BLaER1 treated with 17β-estradiol and CSF1 and Interleukin-3, amounts not matched to agents 10 nM and 100 nM (cell line): ENCODE measurements around the gene SOHLH1.

ENCODE experiments used
- H3K27ac ChIP-seq, 11 experiments: shearing (Covaris generic); formaldehyde crosslinking; 2 replicates each; pipeline ENCODE4 v1.8.1; 2022
- H3K27me3 ChIP-seq, 11 experiments: shearing (Covaris generic); formaldehyde crosslinking; 2 replicates each; pipeline ENCODE4 v1.8.1; 2022
- H3K36me3 ChIP-seq, 11 experiments: shearing (Covaris generic); formaldehyde crosslinking; 2 replicates each; pipeline ENCODE4 v1.8.1; 2022
- H3K4me1 ChIP-seq, 10 experiments: shearing (Covaris generic); formaldehyde crosslinking; 2 replicates each; pipeline ENCODE4 v1.8.1; 2022
- H3K4me2 ChIP-seq, 11 experiments: shearing (Covaris generic); formaldehyde crosslinking; 2 replicates each; pipeline ENCODE4 v1.8.1; 2022
- H3K4me3 ChIP-seq, 10 experiments: shearing (Covaris generic); formaldehyde crosslinking; 2 replicates each; pipeline ENCODE4 v1.8.1; 2022
- H3K9ac ChIP-seq, 11 experiments: shearing (Covaris generic); formaldehyde crosslinking; 2 replicates each; pipeline ENCODE4 v1.8.1; 2022
- H3K9me3 ChIP-seq, 11 experiments: shearing (Covaris generic); formaldehyde crosslinking; replicated peaks in 1 of 11; 2 replicates each; pipeline ENCODE4 v1.8.1; 2022
- H4K20me1 ChIP-seq, 11 experiments: shearing (Covaris generic); formaldehyde crosslinking; 2 replicates each; pipeline ENCODE4 v1.8.1; 2022
- Cebpa-rat ChIP-seq, 11 experiments: shearing (Covaris generic); IDR thresholded peaks; 2 replicates each; pipeline ENCODE4 v1.8.1; 2022

SOHLH1 gene

DNA sequence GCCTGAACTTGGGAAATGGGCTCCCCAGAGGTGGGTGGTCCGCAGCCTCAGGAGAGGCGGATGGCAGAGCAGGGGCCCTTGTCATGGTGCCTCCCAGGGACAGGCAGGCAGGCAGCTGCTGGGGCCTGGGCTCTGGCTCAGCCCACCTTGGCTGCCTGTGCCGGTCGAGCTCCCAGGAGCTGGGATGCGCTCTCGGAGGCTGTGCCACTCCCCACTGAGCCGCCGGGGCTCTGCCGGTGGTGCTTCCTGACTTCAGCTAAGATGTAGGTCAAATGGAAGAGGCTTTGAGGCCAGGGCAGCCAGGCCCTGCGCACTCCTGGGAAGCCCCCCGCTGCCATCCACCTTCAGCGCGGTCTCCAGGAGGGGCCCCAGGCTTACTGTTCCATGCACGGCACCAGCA lies 43.7 kb upstream of the SOHLH1 start:
- TF ChIP-seq Cebpa-rat (IDR thresholded peaks at IDR 0.05) = no peak
- Histone ChIP-seq H3K9ac (no peak overlapping the region), H3K27me3 (0 out of 22 replicates have a peak, but pooled peaks cover 0 to under 1% (median 0%) of the 10 kb centered on the region in 11 experiments)

DNA sequence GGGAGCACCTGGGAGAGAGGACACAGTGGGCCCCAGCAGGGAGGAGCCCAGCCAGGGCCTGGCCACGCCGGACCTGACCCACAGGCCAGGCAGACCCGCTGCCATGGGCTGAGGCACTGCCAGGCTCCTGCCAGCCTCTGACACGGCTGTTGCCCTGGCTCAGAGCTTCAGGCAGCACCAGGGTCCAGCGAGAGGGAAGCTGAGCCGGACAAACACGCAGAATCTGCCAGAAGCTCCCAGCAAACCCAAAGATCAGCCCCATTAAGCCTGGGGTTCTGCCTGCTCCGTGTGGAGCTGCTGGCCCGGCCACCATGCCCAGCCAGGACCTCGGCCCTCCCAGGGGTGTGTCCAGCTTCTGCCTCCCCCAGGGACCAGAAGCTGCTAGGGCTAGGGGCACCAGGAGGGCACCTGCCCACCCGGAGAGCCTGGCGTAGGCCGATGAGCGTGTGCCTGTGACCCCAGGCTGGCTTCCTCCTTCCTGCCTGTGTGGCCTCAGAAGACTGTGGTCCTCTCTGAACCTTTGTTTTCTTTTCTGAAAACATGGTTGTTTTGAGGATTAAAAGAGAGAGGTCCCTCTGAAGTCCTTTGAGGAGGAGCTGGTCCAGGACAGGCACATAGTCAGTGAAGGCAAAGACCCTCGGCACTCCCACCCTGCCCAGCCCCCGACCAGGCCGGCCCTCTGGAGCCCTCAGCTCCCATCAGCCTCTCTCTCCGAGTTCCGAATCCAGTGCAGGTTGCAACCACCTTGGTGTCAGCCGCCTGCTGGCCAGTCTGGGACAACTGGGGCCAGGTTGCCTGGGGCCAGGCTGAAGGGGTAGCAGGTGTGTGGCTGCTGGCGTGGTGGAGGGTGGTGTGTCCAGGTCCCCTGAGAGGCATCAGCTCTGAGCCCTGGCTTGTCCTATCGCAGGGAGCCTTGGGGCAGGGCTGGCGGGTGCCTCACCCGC lies 42.3 kb upstream of the SOHLH1 start:
- Histone ChIP-seq H3K36me3 (no peaks in the 10 kb centered on the region), H3K9ac (no peak overlapping the region; a peak in 1 of 22 replicates), H3K27ac (no peak overlapping the region), H3K4me3 (no peak overlapping the region), H3K27me3 (peaks cover 6 to 15% (median 12%) of the 10 kb centered on the region in 11 experiments; a peak in 17 of 22 replicates), H3K9me3 (no peaks in the 10 kb centered on the region), H4K20me1 (peaks cover 0 to 60% (median 0%) of the 10 kb centered on the region in 11 experiments; a peak in 7 of 22 replicates), H3K4me1 (peaks cover 0 to 17% (median 13%) of the 10 kb centered on the region in 10 experiments; a peak in 14 of 20 replicates), H3K4me2 (no peak overlapping the region)
- no peak for TF ChIP-seq Cebpa-rat (IDR thresholded peaks at IDR 0.05)

More for the DNA sequence above, 43.7 kb upstream of the SOHLH1 start:
- no peaks in the 10 kb centered on the region for H3K36me3 ChIP-seq
- H4K20me1 ChIP-seq = peaks cover 0 to 53% (median 0%) of the 10 kb centered on the region in 11 experiments; a peak in 6 of 22 replicates
- no peak overlapping the region for H3K4me3 ChIP-seq
- no peak overlapping the region for H3K27ac ChIP-seq
- peaks cover 0 to 11% (median 6%) of the 10 kb centered on the region in 10 experiments; a peak in 14 of 20 replicates for H3K4me1 ChIP-seq
- H3K9me3 ChIP-seq = no peaks in the 10 kb centered on the region
- no peak overlapping the region for H3K4me2 ChIP-seq

DNA sequence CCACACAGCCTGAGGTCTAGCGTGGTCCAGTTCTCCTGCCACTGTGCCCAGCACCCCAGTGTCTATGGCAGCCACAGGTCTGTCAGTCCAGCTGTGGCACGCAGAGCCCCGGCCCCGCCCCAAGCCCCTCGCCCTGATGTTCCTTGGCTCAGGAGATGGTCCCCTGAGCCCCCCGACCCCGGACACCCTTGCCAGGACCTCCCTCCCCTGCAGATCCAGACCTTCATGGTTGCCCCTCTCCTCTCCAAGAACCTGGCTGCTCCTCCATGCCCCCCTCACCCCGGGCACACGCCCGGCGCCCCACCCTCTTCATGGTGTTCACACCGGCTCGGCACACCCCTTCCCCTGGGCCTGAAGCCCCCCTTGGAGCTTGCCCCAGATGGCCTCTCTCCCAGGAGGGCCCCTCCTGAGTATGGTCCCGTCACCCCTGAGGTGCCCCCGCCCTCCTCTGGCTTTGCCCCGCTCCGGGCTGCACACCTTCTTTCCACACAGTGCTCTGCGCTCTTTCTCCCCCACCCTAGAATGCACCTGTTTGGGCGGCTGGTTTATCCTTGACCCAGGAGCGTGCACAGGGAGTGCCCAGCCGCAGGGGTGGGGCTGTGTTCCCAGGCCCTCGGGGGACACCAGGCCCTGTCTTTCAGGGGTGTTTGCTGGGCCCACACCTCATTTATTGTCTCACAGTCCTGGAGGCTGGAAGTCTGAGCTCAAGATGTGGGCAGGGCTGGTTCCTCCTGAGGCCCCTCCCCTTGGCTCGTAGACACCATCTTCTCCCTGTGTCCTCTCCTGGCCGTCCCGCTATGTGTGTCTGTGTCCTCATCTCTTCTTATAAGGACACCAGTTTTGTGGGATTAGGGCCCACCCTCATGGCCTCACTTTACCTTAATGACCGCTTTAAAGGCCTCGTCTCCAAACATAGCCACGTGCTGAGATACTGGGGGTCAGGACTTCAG lies 40.3 kb upstream of the SOHLH1 start:
- Histone ChIP-seq H3K9ac (no peak overlapping the region), H3K36me3 (no peaks in the 10 kb centered on the region), H3K9me3 (no peaks in the 10 kb centered on the region), H4K20me1 (peaks cover 0 to 66% (median 0%) of the 10 kb centered on the region in 11 experiments; a peak in 7 of 22 replicates), H3K4me2 (no peak overlapping the region), H3K27me3 (peaks cover 7 to 23% (median 13%) of the 10 kb centered on the region in 11 experiments; a peak in 17 of 22 replicates), H3K27ac (no peak overlapping the region), H3K4me3 (no peak overlapping the region), H3K4me1 (peaks cover 0 to 17% (median 13%) of the 10 kb centered on the region in 10 experiments; a peak in 14 of 20 replicates)
- no peak for TF ChIP-seq Cebpa-rat (IDR thresholded peaks at IDR 0.05)

DNA sequence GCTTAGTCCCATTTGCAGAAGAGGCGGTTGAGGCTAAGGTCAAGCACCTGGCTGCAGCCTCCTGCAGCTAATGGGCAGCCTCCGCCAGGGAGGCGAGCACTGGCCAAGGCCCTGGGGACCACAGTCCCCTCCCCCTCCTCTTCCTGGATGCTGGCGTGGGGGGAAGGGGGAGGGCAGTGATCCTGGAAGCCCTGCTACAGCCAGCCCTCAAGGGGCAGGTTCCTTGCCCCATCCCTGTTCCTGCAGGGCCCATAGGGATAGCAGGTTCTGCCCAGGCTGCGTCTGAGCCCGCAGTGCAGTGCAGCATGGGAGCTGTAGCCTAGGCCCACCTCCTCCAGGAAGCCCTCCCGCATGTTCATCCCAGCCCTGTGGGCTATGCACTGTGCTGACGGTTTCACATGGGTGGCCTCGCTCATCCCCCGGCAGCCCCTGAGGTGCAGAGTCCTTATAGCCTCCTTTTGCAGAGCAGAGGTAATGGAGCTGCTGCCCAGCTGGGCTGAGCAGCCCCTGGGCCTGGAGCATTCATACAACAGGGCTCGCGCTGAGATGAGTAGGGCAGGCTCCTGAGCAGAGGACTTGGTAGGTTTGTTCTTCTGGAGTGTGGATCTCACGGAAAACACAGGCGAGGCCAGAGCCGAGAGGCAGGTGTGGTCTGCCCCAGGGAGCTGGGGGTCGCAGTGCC lies 38.7 kb upstream of the SOHLH1 start:
- Histone ChIP-seq H3K4me1 (peaks cover 0 to 17% (median 13%) of the 10 kb centered on the region in 10 experiments; a peak in 14 of 20 replicates), H3K9me3 (no peaks in the 10 kb centered on the region), H4K20me1 (peaks cover 0 to 51% (median 0%) of the 10 kb centered on the region in 11 experiments; a peak in 7 of 22 replicates), H3K27me3 (peaks cover 7 to 23% (median 13%) of the 10 kb centered on the region in 11 experiments; a peak in 17 of 22 replicates), H3K9ac (0 out of 22 replicates have a peak overlapping the region, but pooled peaks of 2 of the 11 experiments have one; percentile 16 to 24), H3K27ac (no peak overlapping the region), H3K4me3 (no peak overlapping the region), H3K36me3 (no peaks in the 10 kb centered on the region), H3K4me2 (peak overlapping the region in 8 of 11 experiments; percentile 17 to 60 (median 50); a peak in 15 of 22 replicates)
- no peak for TF ChIP-seq Cebpa-rat (IDR thresholded peaks at IDR 0.05)

DNA sequence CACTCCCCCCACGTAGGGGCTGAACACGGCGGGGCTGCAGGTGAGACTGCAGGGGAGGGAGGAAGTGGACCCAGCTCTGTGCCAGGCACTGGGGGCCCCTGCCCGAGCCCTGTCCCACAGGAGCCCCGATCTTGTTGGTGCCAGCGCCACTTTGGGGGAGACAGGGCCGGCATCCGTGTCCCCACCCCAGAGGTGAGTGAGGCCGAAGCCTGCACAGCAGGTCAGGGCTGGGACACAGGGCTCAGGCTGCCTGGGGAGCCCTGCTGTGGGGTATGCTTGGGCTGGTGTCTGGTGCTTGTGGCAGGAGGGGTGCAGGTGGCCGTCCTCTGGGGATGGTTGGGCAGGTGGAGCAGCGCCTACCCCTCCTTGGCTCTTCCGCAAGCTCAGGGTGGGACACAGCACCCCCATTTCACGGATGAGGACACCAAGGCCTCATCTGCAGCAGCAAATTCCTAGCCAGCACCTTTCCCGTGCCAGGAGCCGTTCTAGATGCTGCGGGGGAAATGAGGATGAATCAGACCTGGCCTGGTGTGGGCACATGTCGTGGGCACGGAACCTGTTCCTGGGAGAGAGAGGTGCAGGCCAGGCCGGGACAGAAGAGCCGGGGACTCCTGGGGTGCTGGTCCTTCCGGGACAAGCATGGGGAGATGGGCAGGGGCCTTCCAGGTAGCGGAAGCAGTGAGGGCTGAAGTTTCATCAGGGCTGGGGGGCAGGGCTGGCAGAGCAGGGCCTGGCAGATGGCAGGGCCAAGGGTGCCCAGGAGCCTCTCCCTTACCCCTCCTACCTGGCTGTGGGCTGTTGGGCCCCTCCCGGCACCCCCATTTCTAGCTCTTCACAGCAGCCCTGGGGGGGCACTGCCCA lies 37.9 kb upstream of the SOHLH1 start:
- Histone ChIP-seq H3K27ac (no peak overlapping the region), H3K27me3 (peaks cover 7 to 23% (median 13%) of the 10 kb centered on the region in 11 experiments; a peak in 17 of 22 replicates), H3K9me3 (peaks cover 0 to 7% (median 4%) of the 10 kb centered on the region in 11 experiments; a peak in 14 of 22 replicates), H3K36me3 (no peaks in the 10 kb centered on the region), H3K9ac (no peak overlapping the region), H3K4me1 (peaks cover 0 to 17% (median 13%) of the 10 kb centered on the region in 10 experiments; a peak in 14 of 20 replicates), H3K4me2 (peak overlapping the region in 8 of 11 experiments; percentile 17 to 60 (median 50); a peak in 15 of 22 replicates), H3K4me3 (no peak overlapping the region), H4K20me1 (peaks cover 0 to 43% (median 0%) of the 10 kb centered on the region in 11 experiments; a peak in 7 of 22 replicates)
- TF ChIP-seq Cebpa-rat (IDR thresholded peaks at IDR 0.05) = no peak

DNA sequence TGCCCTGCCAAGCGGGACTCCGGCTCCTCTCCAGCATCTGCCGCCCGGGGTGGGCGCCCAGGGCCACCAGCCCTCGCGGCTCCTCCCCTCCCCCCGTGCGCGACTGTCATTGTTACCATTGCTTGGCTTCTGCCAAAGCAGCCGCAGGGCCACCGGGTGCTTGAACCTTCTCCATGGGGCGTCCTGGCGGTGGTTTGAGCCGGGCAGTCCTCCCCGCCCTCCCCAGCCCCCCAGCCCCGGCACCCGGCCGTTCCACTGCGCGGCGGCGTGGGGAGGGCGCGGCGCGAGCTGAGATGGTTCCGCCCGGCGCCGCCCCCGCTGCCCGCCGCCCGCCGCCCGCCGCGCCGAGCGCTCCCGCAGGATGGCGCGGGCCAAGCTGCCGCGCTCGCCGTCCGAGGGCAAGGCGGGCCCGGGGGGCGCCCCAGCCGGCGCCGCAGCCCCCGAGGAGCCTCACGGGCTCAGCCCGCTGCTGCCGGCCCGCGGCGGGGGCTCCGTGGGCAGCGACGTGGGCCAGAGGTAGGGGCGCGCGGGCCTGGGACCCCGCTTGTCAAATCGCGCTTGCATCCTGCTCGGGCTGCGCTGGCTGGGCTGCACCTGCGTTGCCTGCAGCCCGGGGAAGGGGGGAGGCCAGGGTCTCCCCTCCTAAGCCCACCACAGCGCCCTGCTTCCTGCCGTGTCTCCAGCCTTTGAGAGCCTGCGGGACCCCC lies 37.1 kb upstream of the SOHLH1 start:
- TF ChIP-seq Cebpa-rat (IDR thresholded peaks at IDR 0.05) = no peak
- Histone ChIP-seq H3K4me2 (no peak overlapping the region), H3K9ac (no peak overlapping the region), H3K27me3 (peaks cover 7 to 23% (median 13%) of the 10 kb centered on the region in 11 experiments; a peak in 17 of 22 replicates), H3K36me3 (no peaks in the 10 kb centered on the region), H4K20me1 (peaks cover 0 to 43% (median 0%) of the 10 kb centered on the region in 11 experiments; a peak in 6 of 22 replicates), H3K27ac (no peak overlapping the region), H3K4me3 (no peak overlapping the region), H3K9me3 (peaks cover 3 to 14% (median 10%) of the 10 kb centered on the region in 11 experiments; a peak in 20 of 22 replicates), H3K4me1 (peaks cover 0 to 17% (median 13%) of the 10 kb centered on the region in 10 experiments; a peak in 14 of 20 replicates)
